ENCODE results near the gene PCYT2. TPM values are rescaled to one million over a fixed set of nuclear protein-coding genes. Genes with fewer than 3 reads are reported as not detected.
A peak's percentile ranks its signal among the peaks of the same experiment; 100 is the strongest.

PCYT2 gene
- total RNA-seq, 2 donors from 2014 or later = 51.4 to 69.2 TPM

- Histone ChIP-seq H3K36me3 (no peaks in the 10 kb centered on the region), H3K27ac (peak overlapping the region in 1 of 2 donors; percentile 38), H3K4me3 (no peak overlapping the region), H3K9me3 (no peaks in the 10 kb centered on the region), H3K4me1 (replicated peaks) (peaks cover 14% of the 10 kb centered on the region), H3K27me3 (replicated peaks; ENCODE audit: insufficient read depth) (no peaks in the 10 kb centered on the region)
- no peak for TF ChIP-seq CTCF (IDR thresholded peaks at IDR 0.05)
- TF ChIP-seq POLR2A (IDR thresholded peaks at IDR 0.05) = no peak
- TF ChIP-seq POLR2AphosphoS5 (IDR thresholded peaks at IDR 0.05) = no peak
- WGBS = 80% methylated on average over 25 of the region's 58 CpGs
- intact Hi-C loops (cut with DNase I) = no loop called here
- DNase-seq (ENCODE audit: low spot score) = no peak
These were observed 11.5 kb upstream of the PCYT2 start for GRCh38 chr17:81922566-81923301.

GRCh38 chr17:81921996-81922565 lies 10.9 kb upstream of the PCYT2 start:
- H3K4me3 ChIP-seq = no peak overlapping the region
- intact Hi-C loops (cut with DNase I) = no loop called here
- H3K9me3 ChIP-seq = no peaks in the 10 kb centered on the region
- 93% methylated on average over 23 of the region's 23 CpGs for WGBS
- no peaks in the 10 kb centered on the region for H3K27me3 ChIP-seq (replicated peaks; ENCODE audit: insufficient read depth)
- H3K27ac ChIP-seq = no peak overlapping the region
- H3K4me1 ChIP-seq (replicated peaks) = peaks cover 14% of the 10 kb centered on the region
- no peak for DNase-seq (ENCODE audit: low spot score)
- H3K36me3 ChIP-seq = no peaks in the 10 kb centered on the region
- TF ChIP-seq POLR2A (IDR thresholded peaks at IDR 0.05) (no peak), CTCF (IDR thresholded peaks at IDR 0.05) (no peak), POLR2AphosphoS5 (IDR thresholded peaks at IDR 0.05) (no peak)

DNA sequence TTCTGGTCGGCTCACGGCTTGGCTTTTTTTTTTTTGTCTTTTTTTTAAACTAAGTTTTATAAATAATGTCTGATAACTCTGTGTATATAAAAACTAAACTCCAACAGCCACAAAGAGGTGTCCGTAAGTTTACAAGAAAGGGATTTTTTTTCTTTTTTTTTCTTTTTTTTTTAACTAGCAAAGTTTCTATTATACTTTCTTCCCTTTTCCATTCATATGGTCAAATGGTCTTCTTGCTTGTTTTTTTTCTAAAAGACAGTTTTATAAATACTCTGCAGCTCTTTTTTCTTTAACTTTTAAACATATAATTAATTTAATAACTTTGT lies 10.3 kb upstream of the PCYT2 start:
- no peak for DNase-seq (ENCODE audit: low spot score)
- intact Hi-C loops (cut with DNase I) = no loop called here
- Histone ChIP-seq H3K9me3 (no peaks in the 10 kb centered on the region), H3K4me3 (no peak overlapping the region), H3K27me3 (replicated peaks; ENCODE audit: insufficient read depth) (no peaks in the 10 kb centered on the region), H3K27ac (no peak overlapping the region), H3K36me3 (no peaks in the 10 kb centered on the region), H3K4me1 (replicated peaks) (peaks cover 19% of the 10 kb centered on the region)
- WGBS = 90% methylated on average over 3 of the region's 3 CpGs
- TF ChIP-seq POLR2A (IDR thresholded peaks at IDR 0.05) = no peak
- TF ChIP-seq POLR2AphosphoS5 (IDR thresholded peaks at IDR 0.05) = no peak
- no peak for TF ChIP-seq CTCF (IDR thresholded peaks at IDR 0.05)

DNA sequence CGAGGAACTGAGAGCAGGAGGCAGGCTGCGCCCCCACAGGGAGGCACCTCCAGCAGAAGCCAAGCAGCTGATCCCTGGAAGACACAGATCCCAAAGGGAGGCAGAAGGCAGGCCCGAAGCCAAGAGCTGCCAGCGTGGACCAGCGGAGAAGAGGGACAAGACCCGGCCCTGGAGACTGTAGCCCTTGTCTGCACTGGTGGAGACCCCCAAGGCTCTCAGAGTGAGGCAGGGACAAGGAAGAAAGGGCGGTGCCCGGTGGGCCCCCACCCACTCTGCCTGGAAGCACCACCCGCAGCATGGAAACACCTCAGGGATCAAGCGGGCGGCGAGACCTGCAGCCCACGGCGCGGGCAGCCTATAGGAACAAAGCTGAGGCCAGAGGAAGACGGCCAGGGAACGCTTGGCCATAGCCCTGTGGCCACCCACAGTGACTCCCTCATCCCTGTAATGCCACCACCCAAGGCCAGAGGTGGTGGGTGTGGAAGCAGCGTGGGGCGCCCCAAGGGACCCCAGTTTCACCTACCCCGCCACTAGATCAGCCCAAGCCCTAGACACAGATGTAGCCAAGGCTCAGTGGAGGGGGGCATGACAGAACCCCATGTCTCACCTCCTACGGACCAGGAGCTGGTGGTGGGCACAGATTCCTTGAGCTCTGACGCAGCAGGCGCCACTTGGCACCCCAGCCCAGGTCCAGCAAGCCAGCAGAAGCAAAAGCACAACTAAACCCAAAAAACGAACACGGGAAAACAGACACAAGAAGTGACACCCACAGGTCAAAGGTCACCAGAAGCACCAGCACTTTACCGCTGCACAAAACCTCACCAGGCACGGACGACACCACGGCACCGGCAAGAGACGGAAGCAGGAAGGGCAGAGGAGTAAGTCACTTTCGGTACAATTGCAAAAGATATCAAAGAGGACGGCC lies 9.7 kb upstream of the PCYT2 start:
- no peaks in the 10 kb centered on the region for H3K36me3 ChIP-seq
- peaks cover 14% of the 10 kb centered on the region for H3K4me1 ChIP-seq (replicated peaks)
- H3K4me3 ChIP-seq = no peak overlapping the region
- H3K27me3 ChIP-seq (replicated peaks; ENCODE audit: insufficient read depth) = no peaks in the 10 kb centered on the region
- TF ChIP-seq POLR2A (IDR thresholded peaks at IDR 0.05) (no peak), POLR2AphosphoS5 (IDR thresholded peaks at IDR 0.05) (no peak), CTCF (IDR thresholded peaks at IDR 0.05) (no peak)
- no peak overlapping the region for H3K27ac ChIP-seq
- intact Hi-C loops (cut with DNase I) = no loop called here
- WGBS = 86% methylated on average over 33 of the region's 33 CpGs
- DNase-seq (ENCODE audit: low spot score) = no peak
- no peaks in the 10 kb centered on the region for H3K9me3 ChIP-seq

Data from prostate gland (tissue), 2 donors.